HEK293 (cell line): Measurements from ENCODE around the gene FAM107A.

Experiments
- CTCF ChIA-PET: fragments of 350-600 bp; formaldehyde crosslinking; extraction: SDS; loops from one replicate; lab custom pipeline; 2021; ENCODE audit warnings: antibody characterized with exemption; lab: Yijun Ruan, JAX
- POLR2A ChIA-PET: fragments of 300-600 bp; formaldehyde crosslinking; extraction: SDS; loops from one replicate; lab custom pipeline; 2020; ENCODE audit warnings: antibody characterized with exemption, inconsistent platforms; lab: Yijun Ruan, JAX
- H3K27ac ChIP-seq: fragments of 200-500 bp; sonication (Bioruptor generic); 2 replicates; pipeline ENCODE4 v1.5.1; 2014; ENCODE audit warnings: low read depth, low read length, control low read depth, inconsistent platforms; ENCODE audit errors: extremely low read depth
- H3K36me3 ChIP-seq, 2 experiments: fragments of 200-500 bp in 1 of 2; sonication (Bioruptor generic) in 1 of 2; 1 replicate in 1 of 2; 2 replicates in 1 of 2; pipeline ENCODE4 v1.5.1; 2014 to 2017; ENCODE audit warnings: inconsistent platforms in 2 of 2, low read length in 2 of 2; ENCODE audit not compliant: control insufficient read depth in 2 of 2, insufficient read depth in 1 of 2
- H3K4me1 ChIP-seq: fragments of 200-500 bp; sonication (Bioruptor generic); 2 replicates; pipeline ENCODE4 v1.5.1; 2014; ENCODE audit warnings: mild to moderate bottlenecking, low read length, inconsistent platforms; ENCODE audit not compliant: control insufficient read depth, insufficient read depth
- H3K4me3 ChIP-seq: 2 replicates; pipeline ENCODE4 v1.5.1; 2011; ENCODE audit warnings: low read depth, mild to moderate bottlenecking, control low read depth, low read length, moderate library complexity
- H3K9me3 ChIP-seq: fragments of 200-500 bp; sonication (Bioruptor generic); 2 replicates; pipeline ENCODE4 v1.5.1; 2014; ENCODE audit warnings: low read depth, low read length, inconsistent platforms; ENCODE audit not compliant: control insufficient read depth, insufficient read depth
- CTCF ChIP-seq: fragments of 450-650 bp; formaldehyde crosslinking; IDR thresholded peaks from 2 replicates; pipeline ENCODE4 v1.5.1; 2016; ENCODE audit warnings: missing biosample characterization, missing genetic modification characterization
- GLIS1 ChIP-seq: fragments of 450-650 bp; formaldehyde crosslinking; IDR thresholded peaks from 2 replicates; pipeline ENCODE4 v1.5.1; 2016; ENCODE audit warnings: missing biosample characterization, missing genetic modification characterization
- KLF16 ChIP-seq: fragments of 450-650 bp; formaldehyde crosslinking; IDR thresholded peaks from 2 replicates; pipeline ENCODE4 v1.5.1; 2017; ENCODE audit warnings: missing biosample characterization, missing genetic modification characterization
- SETDB1 ChIP-seq: IDR thresholded peaks from one replicate; pipeline ENCODE4 v1.6.1; 2017; ENCODE audit warnings: mild to moderate bottlenecking, low read length, moderate library complexity, mixed read lengths; ENCODE audit not compliant: insufficient read length
- SP3 ChIP-seq: fragments of 450-650 bp; formaldehyde crosslinking; IDR thresholded peaks from 2 replicates; pipeline ENCODE4 v1.5.1; 2016; ENCODE audit warnings: missing biosample characterization, missing genetic modification characterization
- ZBTB44 ChIP-seq: fragments of 450-650 bp; IDR thresholded peaks from 2 replicates; pipeline ENCODE4 v1.5.1; 2018; ENCODE audit warnings: missing biosample characterization, mild to moderate bottlenecking, missing genetic modification characterization
- ZBTB8A ChIP-seq: fragments of 450-650 bp; formaldehyde crosslinking; IDR thresholded peaks from 2 replicates; pipeline ENCODE4 v1.5.1; 2016; ENCODE audit warnings: missing biosample characterization, missing genetic modification characterization
- ZFP41 ChIP-seq: fragments of 450-650 bp; formaldehyde crosslinking; IDR thresholded peaks from 2 replicates; pipeline ENCODE4 v1.5.1; 2016; ENCODE audit warnings: missing biosample characterization, missing genetic modification characterization, borderline replicate concordance
- ZNF112 ChIP-seq: fragments of 450-650 bp; formaldehyde crosslinking; IDR thresholded peaks from 2 replicates; pipeline ENCODE4 v1.5.0; 2017; ENCODE audit warnings: missing biosample characterization, missing genetic modification characterization
- ZNF132 ChIP-seq: fragments of 450-650 bp; formaldehyde crosslinking; IDR thresholded peaks from 2 replicates; pipeline ENCODE4 v1.5.1; 2017; ENCODE audit warnings: missing biosample characterization, missing genetic modification characterization, borderline replicate concordance
- ZNF148 ChIP-seq: fragments of 450-650 bp; formaldehyde crosslinking; IDR thresholded peaks from 2 replicates; pipeline ENCODE4 v1.5.0; 2017; ENCODE audit warnings: missing biosample characterization, missing genetic modification characterization, borderline replicate concordance
- ZNF19 ChIP-seq: fragments of 450-650 bp; formaldehyde crosslinking; IDR thresholded peaks from 2 replicates; pipeline ENCODE4; 2016; ENCODE audit warnings: missing biosample characterization, missing genetic modification characterization, low read depth
- ZNF292 ChIP-seq: fragments of 450-650 bp; formaldehyde crosslinking; IDR thresholded peaks from 2 replicates; pipeline ENCODE4 v1.5.1; 2016; ENCODE audit warnings: low read depth, missing biosample characterization, missing genetic modification characterization, borderline replicate concordance
- ZNF366 ChIP-seq: fragments of 450-650 bp; formaldehyde crosslinking; conservative IDR thresholded peaks from 2 replicates; pipeline ENCODE4 v1.5.1; 2016; ENCODE audit warnings: missing biosample characterization, missing genetic modification characterization
- ZNF501 ChIP-seq: fragments of 450-650 bp; formaldehyde crosslinking; IDR thresholded peaks from 2 replicates; pipeline ENCODE4 v1.5.1; 2016; ENCODE audit warnings: missing biosample characterization, missing genetic modification characterization
- ZNF555 ChIP-seq: fragments of 450-650 bp; formaldehyde crosslinking; conservative IDR thresholded peaks from 2 replicates; pipeline ENCODE4 v1.5.1; 2017; ENCODE audit warnings: missing biosample characterization, mild to moderate bottlenecking, missing genetic modification characterization, inconsistent platforms
- ZNF561 ChIP-seq: fragments of 450-650 bp; IDR thresholded peaks from 2 replicates; pipeline ENCODE4 v1.5.1; 2018; ENCODE audit warnings: missing biosample characterization, missing genetic modification characterization, borderline replicate concordance
- ZNF621 ChIP-seq: fragments of 450-650 bp; formaldehyde crosslinking; IDR thresholded peaks from 2 replicates; pipeline ENCODE4 v1.5.1; 2017; ENCODE audit warnings: missing biosample characterization, missing genetic modification characterization
- ZNF654 ChIP-seq: fragments of 450-650 bp; formaldehyde crosslinking; IDR thresholded peaks from 2 replicates; pipeline ENCODE4 v1.5.1; 2016; ENCODE audit warnings: low read depth, missing biosample characterization, missing genetic modification characterization
- ZNF701 ChIP-seq: fragments of 450-650 bp; formaldehyde crosslinking; IDR thresholded peaks from 2 replicates; pipeline ENCODE4 v1.5.1; 2016; ENCODE audit warnings: missing biosample characterization, missing genetic modification characterization
- ZNF837 ChIP-seq: fragments of 450-650 bp; formaldehyde crosslinking; IDR thresholded peaks from 2 replicates; pipeline ENCODE4 v1.5.1; 2016; ENCODE audit warnings: missing biosample characterization, missing genetic modification characterization

FAM107A gene

GRCh38 chr3:58536501-58537411 is 40.4 kb downstream of the FAM107A start, which contains the start of gene ACOX2:
ACOX2 (minus strand) TSS chr3:58537190; CDS start chr3:58535106, 2,084 bp downstream.
- CTCF ChIA-PET, result interaction anchor here (0.6 to 1.8 kb wide), 3 partner anchors 8 to 227 kb away, joined by 3 to 14 read pairs (median 3); no protein-coding TSS in a partner anchor
- H3K9me3 ChIP-seq, result no peaks in the 10 kb centered on the region
- POLR2A ChIA-PET, result no interaction called here
- no peak within 1 kb of the TSS for H3K27ac ChIP-seq
- H3K4me3 ChIP-seq, result no peak within 1 kb of the TSS
- H3K36me3 ChIP-seq, result no peaks in the 10 kb centered on the region
- no peak for TF ChIP-seq ZNF148 (tag by site-specific recombination)
- no peak for TF ChIP-seq ZNF132 (tag by site-specific recombination)
- no peak for TF ChIP-seq GLIS1 (tag by site-specific recombination)
- no peak for TF ChIP-seq SP3 (tag by site-specific recombination)
- TF ChIP-seq ZNF292 (tag by site-specific recombination), result no peak
- TF ChIP-seq ZBTB44 (tag by site-specific recombination), result no peak
- TF ChIP-seq ZNF654 (tag by site-specific recombination), result no peak
- no peaks in the 10 kb centered on the region for H3K4me1 ChIP-seq

- Histone ChIP-seq H3K36me3 (no peaks in the 10 kb centered on the region), H3K4me1 (no peaks in the 10 kb centered on the region), H3K27ac (no peak overlapping the region), H3K4me3 (no peak overlapping the region), H3K9me3 (no peaks in the 10 kb centered on the region)
- CTCF ChIA-PET, result interaction anchor here (0.6 to 0.8 kb wide), 4 partner anchors 34 to 229 kb away, joined by 3 to 4 read pairs (median 3); partner anchors contain the start of gene HTD2
- POLR2A ChIA-PET, result no interaction called here
- TF ChIP-seq CTCF (no peak), ZNF366 (tag by site-specific recombination) (no peak), ZNF621 (tag by site-specific recombination) (no peak), ZNF112 (no peak), ZNF501 (tag by site-specific recombination) (no peak), ZNF19 (tag by site-specific recombination) (no peak), KLF16 (tag by site-specific recombination) (no peak), ZNF701 (tag by site-specific recombination) (no peak), ZFP41 (tag by site-specific recombination) (no peak), ZBTB8A (tag by site-specific recombination) (no peak), ZNF837 (tag by site-specific recombination) (no peak), ZNF555 (tag by site-specific recombination) (no peak), GLIS1 (tag by site-specific recombination) (no peak), ZNF561 (tag by site-specific recombination) (no peak), SETDB1 (no peak)
Measured at GRCh38 chr3:58535531-58536500, 41.4 kb downstream of the FAM107A start.
